SK-N-SH (cell line): Measurements from ENCODE around the gene STK40. TPM values are rescaled to one million over a fixed set of nuclear protein-coding genes. Genes with fewer than 3 reads are reported as not detected.

Experiments
- CTCF ChIA-PET: fragments of 300-600, 350-600 bp; formaldehyde crosslinking; extraction: SDS; loops from one replicate; lab custom pipeline; 2021; lab: Yijun Ruan, JAX
- POLR2A ChIA-PET: fragments of 350-600 bp; sonication (Branson Sonifier 250); formaldehyde crosslinking; extraction: SDS; loops from one replicate; lab custom pipeline; 2020; ENCODE audit warnings: antibody characterized with exemption, inconsistent platforms; lab: Yijun Ruan, JAX
- DNase-seq: peaks from one replicate; pipeline ENCODE4 v3.0.0; 2012
- H2AFZ ChIP-seq: fragments of 200-600 bp; sonication (generic); 2 replicates; pipeline ENCODE4 v1.8.1; 2016; ENCODE audit warnings: antibody characterized with exemption, mild to moderate bottlenecking, low read depth
- H3F3A ChIP-seq: fragments of 200-600 bp; sonication (generic); replicated peaks from 2 replicates; pipeline ENCODE3; 2016; ENCODE audit warnings: antibody characterized with exemption, mild to moderate bottlenecking; ENCODE audit not compliant: insufficient read depth
- H3K27ac ChIP-seq, 2 experiments: fragments of 200-500 bp in 1 of 2; fragments of 200-600 bp in 1 of 2; sonication (Bioruptor generic) in 1 of 2; sonication (generic), shearing (Covaris generic) in 1 of 2; 2 replicates each; pipeline versions ENCODE4 v1.5.1 to v1.6.1; 2014 to 2016; ENCODE audit warnings: low read depth in 2 of 2, inconsistent platforms in 1 of 2, low read length in 1 of 2, mild to moderate bottlenecking in 1 of 2, mixed read lengths in 1 of 2
- H3K27me3 ChIP-seq: fragments of 200-600 bp; sonication (generic), shearing (Covaris generic); 2 replicates; pipeline ENCODE4 v1.6.1; 2016; ENCODE audit warnings: mixed run types; ENCODE audit not compliant: insufficient read depth
- H3K36me3 ChIP-seq, 2 experiments: fragments of 200-500 bp in 1 of 2; fragments of 200-600 bp in 1 of 2; sonication (Bioruptor generic) in 1 of 2; sonication (generic) in 1 of 2; replicated peaks in 1 of 2; 2 replicates each; pipeline versions ENCODE3 to v1.5.1; 2014 to 2016; ENCODE audit warnings: low read length in 1 of 2, mild to moderate bottlenecking in 1 of 2; ENCODE audit not compliant: insufficient read depth in 2 of 2, control insufficient read depth in 1 of 2
- H3K4me1 ChIP-seq, 2 experiments: fragments of 200-500 bp in 1 of 2; fragments of 200-600 bp in 1 of 2; sonication (Bioruptor generic) in 1 of 2; sonication (generic), shearing (Covaris generic) in 1 of 2; 2 replicates each; pipeline versions ENCODE4 v1.5.1 to v1.6.1; 2014 to 2016; ENCODE audit warnings: low read depth in 1 of 2, low read length in 1 of 2, mixed run types in 1 of 2; ENCODE audit not compliant: insufficient read depth in 2 of 2, control insufficient read depth in 1 of 2
- H3K4me2 ChIP-seq: fragments of 200-600 bp; sonication (generic), shearing (Covaris generic); 2 replicates; pipeline ENCODE4 v1.6.1; 2017; ENCODE audit warnings: mixed run types
- H3K4me3 ChIP-seq, 2 experiments: fragments of 200-500 bp in 1 of 2; fragments of 200-600 bp in 1 of 2; sonication (Bioruptor generic) in 1 of 2; sonication (generic), shearing (Covaris generic) in 1 of 2; 2 replicates each; pipeline versions ENCODE4 v1.5.1 to v1.8.1; 2014 to 2016; ENCODE audit warnings: low read depth in 2 of 2, inconsistent platforms in 1 of 2, low read length in 1 of 2, mild to moderate bottlenecking in 1 of 2, mixed read lengths in 1 of 2, moderate library complexity in 1 of 2
- H3K79me2 ChIP-seq: fragments of 200-600 bp; sonication (generic); 2 replicates; pipeline ENCODE4 v1.8.1; 2017; ENCODE audit warnings: mild to moderate bottlenecking; ENCODE audit not compliant: insufficient read depth
- H3K9ac ChIP-seq: fragments of 200-600 bp; sonication (generic); 2 replicates; pipeline ENCODE4 v1.6.1; 2017; ENCODE audit warnings: mixed run types
- H3K9me2 ChIP-seq: fragments of 200-600 bp; sonication (generic); 2 replicates; pipeline ENCODE4 v1.6.1; 2017; ENCODE audit warnings: mixed run types
- H3K9me3 ChIP-seq: fragments of 200-600 bp; sonication (generic); 2 replicates; pipeline ENCODE4 v1.6.1; 2017; ENCODE audit warnings: mixed run types, mild to moderate bottlenecking, moderate library complexity
- H4K20me1 ChIP-seq: fragments of 200-600 bp; sonication (generic); 2 replicates; pipeline ENCODE4 v1.6.1; 2017; ENCODE audit warnings: mild to moderate bottlenecking, mixed run types; ENCODE audit not compliant: insufficient read depth
- CHD2 ChIP-seq: fragments of 150-350 bp; IDR thresholded peaks from 2 replicates; pipeline ENCODE4 v1.6.1; 2018; ENCODE audit warnings: low read length; ENCODE audit not compliant: partially characterized antibody
- ELF1 ChIP-seq: IDR thresholded peaks from 2 replicates; pipeline ENCODE4 v1.4.0; 2012
- EP300 ChIP-seq, 2 experiments: IDR thresholded peaks; 2 replicates each; pipeline versions ENCODE4 v1.4.0 to v1.6.1; 2012; ENCODE audit warnings: borderline replicate concordance in 1 of 2, low read depth in 1 of 2, low read length in 1 of 2
- EZH2phosphoT487 ChIP-seq: fragments of 200-600 bp; sonication (generic); IDR thresholded peaks from 2 replicates; pipeline ENCODE4 v1.6.1; 2017; ENCODE audit warnings: low read depth, mixed run types, mild to moderate bottlenecking, antibody characterized with exemption, moderate library complexity, borderline replicate concordance
- FOXM1 ChIP-seq: IDR thresholded peaks from 2 replicates; pipeline ENCODE4 v1.4.0; 2012; ENCODE audit warnings: low read depth, mild to moderate bottlenecking
- GATA2 ChIP-seq: sonication (generic); formaldehyde crosslinking; IDR thresholded peaks from 2 replicates; pipeline ENCODE4 v1.5.0; 2020; ENCODE audit warnings: mild to moderate bottlenecking, missing genetic modification reagents
- JUND ChIP-seq: IDR thresholded peaks from 2 replicates; pipeline ENCODE4 v1.4.0; 2012
- NFIC ChIP-seq: IDR thresholded peaks from 2 replicates; pipeline ENCODE4 v1.4.0; 2012; ENCODE audit warnings: borderline replicate concordance
- RCOR1 ChIP-seq: fragments of 150-350 bp; IDR thresholded peaks from 2 replicates; pipeline ENCODE4 v1.6.1; 2017; ENCODE audit warnings: antibody characterized with exemption, low read length
- RFX5 ChIP-seq: IDR thresholded peaks from 2 replicates; pipeline ENCODE4 v1.6.1; 2012; ENCODE audit warnings: mild to moderate bottlenecking, improper control_type of control experiment, low read length
- RXRA ChIP-seq: IDR thresholded peaks from 2 replicates; pipeline ENCODE4 v1.4.0; 2012; ENCODE audit warnings: low read depth, mild to moderate bottlenecking, borderline replicate concordance
- TEAD4 ChIP-seq: IDR thresholded peaks from 2 replicates; pipeline ENCODE4 v1.4.0; 2012; ENCODE audit warnings: mild to moderate bottlenecking, borderline replicate concordance; ENCODE audit not compliant: insufficient read depth
- YY1 ChIP-seq: IDR thresholded peaks from 2 replicates; pipeline ENCODE4 v1.4.0; 2012; ENCODE audit warnings: low read depth, mild to moderate bottlenecking
- WGBS: methylation state at CpG from one replicate; pipeline ENCODE4 v1.1.6; 2017; ENCODE audit warnings: low lambda C conversion rate; 5-methylcytosine and 5-hydroxymethylcytosine counted together
- polyA plus RNA-seq, 3 experiments: library from polyadenylated mRNA; depleted of rRNA; stranded (reverse); fragments of >200 nt; gene quantifications; 2 replicates each; pipeline ENCODE4 v1.2.3, GENCODE V29; 2012
- TF ChIP-seq, protein P1 (sequence below): fragments of 150-350 bp; IDR thresholded peaks from 2 replicates; pipeline ENCODE4 v1.6.1; 2017; ENCODE audit warnings: antibody characterized with exemption, low read length, low read depth, borderline replicate concordance
- TF ChIP-seq, protein P2 (sequence below): fragments of 200-600 bp; sonication (generic); IDR thresholded peaks from 2 replicates; pipeline ENCODE4 v1.6.1; 2017; ENCODE audit warnings: antibody characterized with exemption, mild to moderate bottlenecking, moderate library complexity
- TF ChIP-seq, protein P3 (sequence below): IDR thresholded peaks from 2 replicates; pipeline ENCODE4 v1.4.0; 2012; ENCODE audit warnings: low read depth, borderline replicate concordance

STK40 gene
- polyA plus RNA-seq, 1 of the 3 experiments (the other 2 are of a cell fraction): 43.3 TPM

DNA sequence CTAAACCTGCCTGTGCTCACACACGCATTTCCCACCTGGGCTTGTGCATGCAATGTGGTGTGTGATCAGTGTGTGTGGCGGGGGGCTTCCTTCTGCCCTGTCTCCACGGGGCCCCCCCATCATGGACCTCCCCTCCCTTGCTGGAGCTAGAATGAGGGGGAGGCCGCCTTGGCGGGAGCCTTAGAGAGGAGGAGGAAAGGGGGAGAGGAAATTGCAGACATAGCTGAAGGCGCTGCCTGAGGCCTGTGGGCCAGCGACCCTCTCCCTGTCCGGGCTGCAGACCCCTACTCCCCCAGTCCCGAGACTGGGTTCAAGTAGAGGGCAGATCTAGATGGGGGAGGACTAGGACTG lies 61.4 kb downstream of the STK40 start:
- TF ChIP-seq, protein P1, sequence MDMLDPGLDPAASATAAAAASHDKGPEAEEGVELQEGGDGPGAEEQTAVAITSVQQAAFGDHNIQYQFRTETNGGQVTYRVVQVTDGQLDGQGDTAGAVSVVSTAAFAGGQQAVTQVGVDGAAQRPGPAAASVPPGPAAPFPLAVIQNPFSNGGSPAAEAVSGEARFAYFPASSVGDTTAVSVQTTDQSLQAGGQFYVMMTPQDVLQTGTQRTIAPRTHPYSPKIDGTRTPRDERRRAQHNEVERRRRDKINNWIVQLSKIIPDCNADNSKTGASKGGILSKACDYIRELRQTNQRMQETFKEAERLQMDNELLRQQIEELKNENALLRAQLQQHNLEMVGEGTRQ: no peak
- TF ChIP-seq EP300 (IDR thresholded peaks at IDR 0.05; ENCODE audit: borderline replicate concordance in 1 of 2, low read depth in 1 of 2, low read length in 1 of 2) (no peak), RXRA (no peak), CHD2 (no peak), ELF1 (no peak), JUND (no peak), RCOR1 (no peak), GATA2 (CRISPR knock-in tag) (no peak), EZH2phosphoT487 (no peak), YY1 (no peak), FOXM1 (no peak), TEAD4 (no peak), RFX5 (no peak), NFIC (no peak)
- TF ChIP-seq, protein P2, sequence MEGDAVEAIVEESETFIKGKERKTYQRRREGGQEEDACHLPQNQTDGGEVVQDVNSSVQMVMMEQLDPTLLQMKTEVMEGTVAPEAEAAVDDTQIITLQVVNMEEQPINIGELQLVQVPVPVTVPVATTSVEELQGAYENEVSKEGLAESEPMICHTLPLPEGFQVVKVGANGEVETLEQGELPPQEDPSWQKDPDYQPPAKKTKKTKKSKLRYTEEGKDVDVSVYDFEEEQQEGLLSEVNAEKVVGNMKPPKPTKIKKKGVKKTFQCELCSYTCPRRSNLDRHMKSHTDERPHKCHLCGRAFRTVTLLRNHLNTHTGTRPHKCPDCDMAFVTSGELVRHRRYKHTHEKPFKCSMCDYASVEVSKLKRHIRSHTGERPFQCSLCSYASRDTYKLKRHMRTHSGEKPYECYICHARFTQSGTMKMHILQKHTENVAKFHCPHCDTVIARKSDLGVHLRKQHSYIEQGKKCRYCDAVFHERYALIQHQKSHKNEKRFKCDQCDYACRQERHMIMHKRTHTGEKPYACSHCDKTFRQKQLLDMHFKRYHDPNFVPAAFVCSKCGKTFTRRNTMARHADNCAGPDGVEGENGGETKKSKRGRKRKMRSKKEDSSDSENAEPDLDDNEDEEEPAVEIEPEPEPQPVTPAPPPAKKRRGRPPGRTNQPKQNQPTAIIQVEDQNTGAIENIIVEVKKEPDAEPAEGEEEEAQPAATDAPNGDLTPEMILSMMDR: no peak
- TF ChIP-seq, protein P3, sequence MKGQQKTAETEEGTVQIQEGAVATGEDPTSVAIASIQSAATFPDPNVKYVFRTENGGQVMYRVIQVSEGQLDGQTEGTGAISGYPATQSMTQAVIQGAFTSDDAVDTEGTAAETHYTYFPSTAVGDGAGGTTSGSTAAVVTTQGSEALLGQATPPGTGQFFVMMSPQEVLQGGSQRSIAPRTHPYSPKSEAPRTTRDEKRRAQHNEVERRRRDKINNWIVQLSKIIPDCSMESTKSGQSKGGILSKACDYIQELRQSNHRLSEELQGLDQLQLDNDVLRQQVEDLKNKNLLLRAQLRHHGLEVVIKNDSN: no peak
- no peak overlapping the region for H3K4me3 ChIP-seq
- ChIA-PET POLR2A (interaction anchor here (0.6 to 0.9 kb wide), 2 partner anchors 33 to 100 kb away, joined by 3 read pairs; partner anchors contain the start of gene THRAP3), CTCF (interaction anchor here (1.2 to 5.7 kb wide), 5 partner anchors 17 to 45 kb away, joined by 3 to 29 read pairs (median 6); no protein-coding TSS in a partner anchor)
- no peak overlapping the region for H3K9ac ChIP-seq
- H3K36me3 ChIP-seq: peaks cover 0 to 6% of the 10 kb centered on the region in 2 experiments
- H3K9me3 ChIP-seq: no peaks in the 10 kb centered on the region
- peaks cover 5% of the 10 kb centered on the region for H3F3A ChIP-seq
- H3K27me3 ChIP-seq: no peaks in the 10 kb centered on the region
- H4K20me1 ChIP-seq: 0 out of 2 replicates have a peak, but pooled peaks cover 3% of the 10 kb centered on the region
- H3K9me2 ChIP-seq: no peaks in the 10 kb centered on the region
- no peak overlapping the region; a peak in 1 of 4 replicates for H3K27ac ChIP-seq
- DNase-seq: peak; percentile 40
- H3K4me2 ChIP-seq: peak overlapping the region; percentile 69; the same call in 1 of the 2 replicates
- H3K79me2 ChIP-seq: peaks cover 18% of the 10 kb centered on the region; the same call in 1 of the 2 replicates
- 58% methylated on average over 5 of the region's 9 CpGs for WGBS
- H2AFZ ChIP-seq: no peak overlapping the region
- peaks cover 9 to 24% of the 10 kb centered on the region in 2 experiments; a peak in 1 of 4 replicates for H3K4me1 ChIP-seq
